IMR-90 (cell line): ENCODE data around the gene ALDOB. TPM values are rescaled to one million over a fixed set of nuclear protein-coding genes. Genes with fewer than 3 reads are reported as not detected.

Experiments
- ATAC-seq: fragments of 200-7000 bp; cut with Tn5 transposase; 2 replicates; pipeline ENCODE4 v1.9.1; 2020; ENCODE audit warnings: low read depth, mild to moderate bottlenecking, moderate library complexity
- BruUV-seq: library from RNA; stranded (reverse); fragments of 400-500 nt; replicated peaks from 2 replicates; lab custom pipeline; 2021; lab: Mats Ljungman, UMichigan
- CTCF ChIA-PET: fragments of 300-600 bp; formaldehyde crosslinking; extraction: SDS; loops from one replicate; lab custom pipeline; 2021; ENCODE audit warnings: antibody characterized with exemption; lab: Yijun Ruan, JAX
- POLR2A ChIA-PET: fragments of 300-600 bp; sonication (Branson Sonifier 250); formaldehyde crosslinking; loops from one replicate; lab custom pipeline; 2022; ENCODE audit warnings: antibody characterized with exemption; ENCODE audit not compliant: unreplicated experiment; lab: Charles Lee
- DNase-seq: peaks from one replicate; pipeline ENCODE4 v3.0.0; 2013
- H2AFZ ChIP-seq: replicated peaks from 2 replicates; pipeline ENCODE3; 2013; ENCODE audit warnings: low read length, mild to moderate bottlenecking; ENCODE audit not compliant: poor library complexity
- H2AK5ac ChIP-seq: 2 replicates; pipeline ENCODE4 v1.6.1; 2013; ENCODE audit warnings: low read depth, low read length, inconsistent platforms
- H2AK9ac ChIP-seq: replicated peaks from 2 replicates; pipeline ENCODE3; 2013; ENCODE audit warnings: mild to moderate bottlenecking, low read depth, low read length, moderate library complexity; ENCODE audit not compliant: poor library complexity
- H2BK120ac ChIP-seq: 2 replicates; pipeline ENCODE4 v1.6.1; 2013; ENCODE audit warnings: low read depth, low read length, inconsistent platforms
- H2BK15ac ChIP-seq: 3 replicates; pipeline ENCODE4 v1.6.1; 2013; ENCODE audit warnings: low read depth, low read length, inconsistent platforms
- H2BK20ac ChIP-seq: 2 replicates; pipeline ENCODE4 v1.6.1; 2013; ENCODE audit warnings: low read depth, mild to moderate bottlenecking, inconsistent platforms, low read length, moderate library complexity
- H2BK5ac ChIP-seq: 2 replicates; pipeline ENCODE4 v1.6.1; 2013; ENCODE audit warnings: mild to moderate bottlenecking, low read depth, low read length, inconsistent platforms; ENCODE audit not compliant: poor library complexity, severe bottlenecking
- H3K14ac ChIP-seq: replicated peaks from 2 replicates; pipeline ENCODE4 v1.6.1; 2013; ENCODE audit warnings: low read depth, low read length, inconsistent platforms
- H3K18ac ChIP-seq: 2 replicates; pipeline ENCODE4 v1.6.1; 2013; ENCODE audit warnings: low read depth, low read length, control low read depth
- H3K23ac ChIP-seq: 2 replicates; pipeline ENCODE4 v1.6.1; 2013; ENCODE audit warnings: low read depth, low read length, inconsistent platforms
- H3K27ac ChIP-seq: 2 replicates; pipeline ENCODE4 v1.5.1; 2013; ENCODE audit warnings: mild to moderate bottlenecking, control low read depth, low read length; ENCODE audit not compliant: insufficient read depth
- H3K27me3 ChIP-seq: 2 replicates; pipeline ENCODE4 v1.6.1; 2013; ENCODE audit warnings: low read length; ENCODE audit not compliant: control insufficient read depth, insufficient read depth
- H3K36me3 ChIP-seq: 2 replicates; pipeline ENCODE4 v1.6.1; 2013; ENCODE audit warnings: low read length, mixed read lengths; ENCODE audit not compliant: control insufficient read depth, insufficient read depth
- H3K4ac ChIP-seq: 2 replicates; pipeline ENCODE4 v1.6.1; 2013; ENCODE audit warnings: low read depth, low read length, inconsistent platforms
- H3K4me1 ChIP-seq: 2 replicates; pipeline ENCODE4 v1.6.1; 2013; ENCODE audit warnings: low read length, mixed read lengths; ENCODE audit not compliant: control insufficient read depth, insufficient read depth
- H3K4me2 ChIP-seq: 2 replicates; pipeline ENCODE4 v1.6.1; 2013; ENCODE audit warnings: low read depth, mild to moderate bottlenecking, control low read depth, low read length, moderate library complexity
- H3K4me3 ChIP-seq: 2 replicates; pipeline ENCODE4 v1.5.1; 2013; ENCODE audit warnings: low read depth, mild to moderate bottlenecking, control low read depth, low read length, moderate library complexity; ENCODE audit not compliant: insufficient read depth
- H3K56ac ChIP-seq: 2 replicates; pipeline ENCODE4 v1.6.1; 2013; ENCODE audit warnings: low read length, inconsistent platforms; ENCODE audit not compliant: insufficient read depth; ENCODE audit errors: extremely low read depth
- H3K79me1 ChIP-seq, 2 experiments: 2 replicates each; pipeline ENCODE4 v1.6.1; 2013; ENCODE audit warnings: low read length in 2 of 2, inconsistent platforms in 1 of 2, low read depth in 1 of 2
- H3K9ac ChIP-seq: 2 replicates; pipeline ENCODE4 v1.6.1; 2013; ENCODE audit warnings: low read depth, low read length, control low read depth
- H3K9me1 ChIP-seq: 2 replicates; pipeline ENCODE4 v1.6.1; 2013; ENCODE audit warnings: low read length, inconsistent platforms; ENCODE audit not compliant: insufficient read depth
- H3K9me3 ChIP-seq: 2 replicates; pipeline ENCODE4 v1.6.1; 2013; ENCODE audit warnings: low read length; ENCODE audit not compliant: control insufficient read depth, insufficient read depth
- H4K20me1 ChIP-seq: 2 replicates; pipeline ENCODE4 v1.6.1; 2013; ENCODE audit warnings: low read length, inconsistent platforms; ENCODE audit not compliant: insufficient read depth
- H4K5ac ChIP-seq: 2 replicates; pipeline ENCODE4 v1.6.1; 2013; ENCODE audit warnings: mild to moderate bottlenecking, low read depth, low read length, control low read depth
- H4K8ac ChIP-seq, 2 experiments: 2 replicates each; pipeline ENCODE4 v1.6.1; 2013; ENCODE audit warnings: low read depth in 2 of 2, low read length in 2 of 2, control low read depth in 1 of 2, inconsistent platforms in 1 of 2
- H4K91ac ChIP-seq: 2 replicates; pipeline ENCODE4 v1.6.1; 2013; ENCODE audit warnings: low read depth, low read length, inconsistent platforms; ENCODE audit not compliant: insufficient read depth
- CEBPB ChIP-seq: IDR thresholded peaks from 2 replicates; pipeline ENCODE4 v1.6.1; 2012; ENCODE audit warnings: low read depth, low read length, improper control_type of control experiment
- MAFK ChIP-seq: IDR thresholded peaks from 2 replicates; pipeline ENCODE4 v1.6.1; 2012; ENCODE audit warnings: low read depth, low read length, improper control_type of control experiment
- MAZ ChIP-seq: IDR thresholded peaks from 2 replicates; pipeline ENCODE4 v1.6.1; 2012; ENCODE audit warnings: low read depth, mild to moderate bottlenecking, low read length, improper control_type of control experiment, moderate library complexity, borderline replicate concordance
- MXI1 ChIP-seq: IDR thresholded peaks from 2 replicates; pipeline ENCODE4 v1.6.1; 2012; ENCODE audit warnings: low read depth, mild to moderate bottlenecking, low read length, moderate library complexity, borderline replicate concordance
- NFE2L2 ChIP-seq: fragments of 150-350 bp; IDR thresholded peaks from 2 replicates; pipeline ENCODE4 v1.6.1; 2016; ENCODE audit warnings: low read depth, mild to moderate bottlenecking, low read length
- RAD21 ChIP-seq: IDR thresholded peaks from 2 replicates; pipeline ENCODE4 v1.6.1; 2012; ENCODE audit warnings: low read length, improper control_type of control experiment
- SMC3 ChIP-seq: fragments of 150-350 bp; IDR thresholded peaks from 2 replicates; pipeline ENCODE4 v1.6.1; 2016; ENCODE audit warnings: low read depth, mild to moderate bottlenecking, antibody characterized with exemption, low read length, moderate library complexity
- USF2 ChIP-seq: fragments of 150-350 bp; IDR thresholded peaks from 2 replicates; pipeline ENCODE4 v1.6.1; 2017; ENCODE audit warnings: mild to moderate bottlenecking, antibody characterized with exemption, low read length, low read depth
- WGBS, 2 experiments: methylation state at CpG; one replicate each; pipeline versions ENCODE4 v1.1.5 to v1.1.7; 2013; ENCODE audit warnings: missing lambda C conversion rate in 2 of 2; ENCODE audit not compliant: insufficient read length in 1 of 2; ENCODE audit errors: extremely low coverage in 2 of 2; 5-methylcytosine and 5-hydroxymethylcytosine counted together
- dilution Hi-C: fragments of 300-500 bp; cut with HindIII; formaldehyde crosslinking; loops from one replicate; pipeline ENCODE4 v1.14.3; 2018; ENCODE audit warnings: low sequenced_read_pairs; ENCODE audit not compliant: unreplicated experiment
- in situ Hi-C: fragments of 300-500 bp; cut with MboI; formaldehyde crosslinking; loops from 3 replicates; pipeline ENCODE4 v1.14.3; 2019; ENCODE audit warnings: low sequenced_read_pairs, inconsistent platforms, mixed read lengths
- intact Hi-C: fragments of 100-400 bp; cut with micrococcal nuclease; formaldehyde crosslinking; loops from 2 replicates; pipeline ENCODE4 v1.10.0; 2022
- polyA plus RNA-seq, 3 experiments: library from polyadenylated mRNA; depleted of rRNA; stranded (reverse); fragments of >200 nt; gene quantifications; 2 replicates each; pipeline ENCODE4 v1.2.3, GENCODE V29; 2012; ENCODE audit warnings: low replicate concordance in 1 of 3
- total RNA-seq: library from RNA; depleted of rRNA; stranded (reverse); fragments of >200 nt; gene quantifications from 2 replicates; pipeline ENCODE4 v1.2.3, GENCODE V29; 2012

Gene ALDOB
- total and polyA plus RNA-seq, 2 of the 4 experiments (the other 2 are of a cell fraction): not detected

DNA sequence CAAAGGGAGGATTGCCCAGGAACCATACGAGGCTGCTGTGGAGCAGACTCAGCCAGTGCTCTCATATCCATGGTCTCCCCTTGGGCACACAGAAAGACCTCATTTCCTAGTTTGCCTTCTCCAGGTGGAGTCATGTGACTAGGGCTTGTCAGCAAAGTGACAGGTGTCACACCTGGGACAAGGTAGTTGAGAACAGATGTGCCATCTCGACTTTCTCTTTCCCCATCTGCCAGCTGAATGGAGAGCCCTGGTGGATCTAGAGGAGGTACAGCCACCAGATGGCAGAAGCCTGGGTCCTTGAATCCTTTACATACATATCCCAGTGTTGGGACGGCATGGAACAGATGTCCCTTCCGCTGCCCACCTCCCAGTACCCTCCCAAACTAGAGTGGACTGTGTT, 42.9 kb upstream of the ALDOB start:
- no TSS peak for BruUV-seq
- dilution Hi-C loops: no loop called here
- intact Hi-C loops: no loop called here
- Histone ChIP-seq H4K5ac (peak overlapping the region; percentile 11; the same call in 1 of the 2 replicates), H3K4ac (no peak overlapping the region), H2AK5ac (no peak overlapping the region; the same call in 1 of the 2 replicates), H3K27me3 (no peaks in the 10 kb centered on the region), H4K91ac (no peak overlapping the region), H3K27ac (no peak overlapping the region), H3K4me1 (peaks cover 9% of the 10 kb centered on the region), H2AFZ (no peak overlapping the region), H2BK120ac (no peak overlapping the region), H2AK9ac (no peak overlapping the region), H2BK15ac (no peak overlapping the region), H2BK5ac (no peak overlapping the region), H4K20me1 (peaks cover 9% of the 10 kb centered on the region), H3K23ac (no peak overlapping the region), H4K8ac (no peak overlapping the region), H3K4me3 (no peak overlapping the region), H3K9ac (no peak overlapping the region), H3K36me3 (peaks cover 15% of the 10 kb centered on the region), H3K18ac (no peak overlapping the region), H3K9me3 (no peaks in the 10 kb centered on the region), H3K9me1 (peaks cover 20% of the 10 kb centered on the region), H3K14ac (no peak overlapping the region), H3K79me1 (peaks cover 13 to 59% of the 10 kb centered on the region in 2 experiments), H2BK20ac (no peak overlapping the region), H3K56ac (no peak overlapping the region), H3K4me2 (no peak overlapping the region)
- TF ChIP-seq USF2 (no peak), MAFK (no peak), RAD21 (no peak), CEBPB (no peak), MXI1 (no peak), SMC3 (no peak), MAZ (no peak), NFE2L2 (no peak)
- no CpG with 5 or more reads among the region's 4 CpGs for WGBS, 2 experiments
- ATAC-seq: no peak
- no peak for DNase-seq
- POLR2A ChIA-PET: no interaction called here
- CTCF ChIA-PET: interaction anchor here (1.8 kb wide), 1 partner anchor 20 kb away, joined by 5 read pairs; no protein-coding TSS in a partner anchor
- in situ Hi-C loops: no loop called here
